ENCODE data around the gene RRP1.

Gene RRP1

DNA sequence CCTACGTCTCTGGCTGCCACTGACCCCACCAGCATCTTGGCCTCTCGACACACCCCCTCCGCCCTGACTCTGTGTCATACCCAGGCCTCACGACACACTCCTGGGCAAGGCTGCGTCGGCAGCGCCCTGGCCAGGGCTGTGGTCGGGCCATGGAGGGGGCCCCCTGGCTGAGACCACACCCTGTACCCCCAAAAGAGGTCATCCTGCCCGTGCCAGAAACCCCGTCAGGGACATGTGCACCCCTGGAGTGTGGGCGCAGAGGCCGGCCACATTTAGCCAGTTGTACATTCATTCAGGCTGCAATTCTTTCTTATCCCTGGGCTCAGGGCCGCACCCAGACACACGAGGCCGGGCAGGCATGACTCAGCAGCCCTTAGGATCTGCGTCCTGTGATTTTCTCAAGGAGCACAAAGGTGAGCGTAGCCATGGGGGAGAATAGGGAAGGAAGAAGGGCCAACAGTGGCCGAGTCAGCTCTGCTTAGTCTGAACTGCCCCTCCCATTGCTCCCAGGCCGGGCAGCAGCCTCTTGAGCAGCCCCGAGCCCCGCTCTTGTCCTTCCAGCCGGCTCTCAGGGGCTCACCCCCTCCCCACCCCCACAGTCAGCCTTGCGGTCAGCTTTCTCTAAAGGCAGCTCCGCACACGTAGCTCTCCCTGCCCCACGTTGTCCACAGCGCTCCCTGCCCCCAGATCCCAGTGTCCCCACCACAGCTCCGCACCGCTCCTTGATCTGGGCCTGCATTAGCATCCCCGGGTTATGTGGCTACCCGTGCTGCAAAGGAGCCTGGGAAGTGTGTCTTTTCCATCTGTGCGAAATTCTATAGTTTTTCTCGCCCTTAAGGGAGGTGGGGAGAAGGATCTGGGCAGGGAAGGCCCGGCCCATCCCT lies 21.2 kb upstream of the RRP1 start:
- no peaks in the 10 kb centered on the region for H3K27me3 ChIP-seq (ENCODE audit: insufficient read depth, poor library complexity, severe bottlenecking)
- no peak for DNase-seq (ENCODE audit: low spot score)
- H3K27ac ChIP-seq (ENCODE audit: poor library complexity, severe bottlenecking): peak overlapping the region; percentile 82
- no peaks in the 10 kb centered on the region for H3K9me3 ChIP-seq (ENCODE audit: severe bottlenecking)
- no peak overlapping the region for H3K4me3 ChIP-seq (ENCODE audit: severe bottlenecking)
- ATAC-seq (ENCODE audit: low read depth): peak; percentile 76
- H3K36me3 ChIP-seq (ENCODE audit: low read depth): peaks cover 3% of the 10 kb centered on the region
- H3K4me1 ChIP-seq (ENCODE audit: insufficient read depth, poor library complexity, severe bottlenecking): peaks cover 28% of the 10 kb centered on the region
- TF ChIP-seq, protein P1, sequence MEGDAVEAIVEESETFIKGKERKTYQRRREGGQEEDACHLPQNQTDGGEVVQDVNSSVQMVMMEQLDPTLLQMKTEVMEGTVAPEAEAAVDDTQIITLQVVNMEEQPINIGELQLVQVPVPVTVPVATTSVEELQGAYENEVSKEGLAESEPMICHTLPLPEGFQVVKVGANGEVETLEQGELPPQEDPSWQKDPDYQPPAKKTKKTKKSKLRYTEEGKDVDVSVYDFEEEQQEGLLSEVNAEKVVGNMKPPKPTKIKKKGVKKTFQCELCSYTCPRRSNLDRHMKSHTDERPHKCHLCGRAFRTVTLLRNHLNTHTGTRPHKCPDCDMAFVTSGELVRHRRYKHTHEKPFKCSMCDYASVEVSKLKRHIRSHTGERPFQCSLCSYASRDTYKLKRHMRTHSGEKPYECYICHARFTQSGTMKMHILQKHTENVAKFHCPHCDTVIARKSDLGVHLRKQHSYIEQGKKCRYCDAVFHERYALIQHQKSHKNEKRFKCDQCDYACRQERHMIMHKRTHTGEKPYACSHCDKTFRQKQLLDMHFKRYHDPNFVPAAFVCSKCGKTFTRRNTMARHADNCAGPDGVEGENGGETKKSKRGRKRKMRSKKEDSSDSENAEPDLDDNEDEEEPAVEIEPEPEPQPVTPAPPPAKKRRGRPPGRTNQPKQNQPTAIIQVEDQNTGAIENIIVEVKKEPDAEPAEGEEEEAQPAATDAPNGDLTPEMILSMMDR (IDR thresholded peaks at IDR 0.05; ENCODE audit: poor library complexity, severe bottlenecking): no peak

DNA sequence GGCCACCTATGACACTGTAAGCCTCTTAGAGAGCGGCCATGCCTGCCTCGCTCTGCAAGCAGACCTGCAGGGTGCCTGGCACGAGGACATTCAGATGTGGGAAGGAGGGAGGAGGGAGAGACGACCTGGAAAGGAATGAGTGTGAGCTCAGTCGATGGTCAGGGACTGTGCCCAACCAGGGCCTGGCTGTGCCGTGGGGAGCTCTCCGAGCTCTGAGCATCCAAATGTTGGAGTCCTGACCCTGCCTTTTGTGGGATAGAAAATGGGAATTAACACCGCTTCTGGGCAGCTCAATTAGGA lies 20.6 kb upstream of the RRP1 start:
- Histone ChIP-seq H3K4me1 (ENCODE audit: insufficient read depth, poor library complexity, severe bottlenecking) (peaks cover 28% of the 10 kb centered on the region), H3K27ac (ENCODE audit: poor library complexity, severe bottlenecking) (peak overlapping the region; percentile 82), H3K4me3 (ENCODE audit: severe bottlenecking) (no peak overlapping the region), H3K27me3 (ENCODE audit: insufficient read depth, poor library complexity, severe bottlenecking) (no peaks in the 10 kb centered on the region), H3K36me3 (ENCODE audit: low read depth) (peaks cover 5% of the 10 kb centered on the region), H3K9me3 (ENCODE audit: severe bottlenecking) (no peaks in the 10 kb centered on the region)
- ATAC-seq (ENCODE audit: low read depth) (no peak), DNase-seq (ENCODE audit: low spot score) (no peak)
- TF ChIP-seq, protein P1 (IDR thresholded peaks at IDR 0.05; ENCODE audit: poor library complexity, severe bottlenecking): no peak

DNA sequence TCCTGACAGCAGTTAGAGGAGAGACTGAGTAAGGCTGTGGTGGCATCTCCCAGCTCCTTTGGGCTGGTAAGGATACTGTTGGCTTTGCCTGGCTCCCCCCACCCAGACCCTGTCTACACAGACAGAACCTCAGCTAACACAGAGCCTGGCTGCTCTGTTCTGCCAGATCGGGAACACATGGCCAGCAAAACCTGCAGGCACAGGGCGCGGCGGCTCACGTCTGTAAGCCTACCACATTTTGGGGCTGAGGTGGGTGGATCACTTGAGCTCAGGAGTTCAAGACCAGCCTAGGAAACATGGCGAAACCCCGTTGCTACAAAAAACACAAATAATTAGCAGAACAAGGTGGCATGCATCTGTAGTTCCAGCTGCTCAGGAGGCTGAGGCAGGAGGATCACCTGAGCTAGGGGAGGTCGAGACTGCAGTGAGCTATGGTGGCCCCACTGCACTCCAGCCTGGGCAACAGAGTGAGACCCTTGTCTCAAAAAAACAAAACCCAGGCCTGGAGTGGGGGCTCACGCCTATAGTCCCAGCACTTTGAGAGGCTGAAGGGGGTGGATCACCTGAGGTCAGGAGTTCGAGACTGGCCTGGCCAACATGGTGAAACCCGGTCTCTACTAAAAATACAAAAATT lies 19.9 kb upstream of the RRP1 start:
- ATAC-seq (ENCODE audit: low read depth) (no peak), DNase-seq (ENCODE audit: low spot score) (no peak)
- no peaks in the 10 kb centered on the region for H3K27me3 ChIP-seq (ENCODE audit: insufficient read depth, poor library complexity, severe bottlenecking)
- peak overlapping the region; percentile 82 for H3K27ac ChIP-seq (ENCODE audit: poor library complexity, severe bottlenecking)
- H3K9me3 ChIP-seq (ENCODE audit: severe bottlenecking): no peaks in the 10 kb centered on the region
- peaks cover 12% of the 10 kb centered on the region for H3K36me3 ChIP-seq (ENCODE audit: low read depth)
- TF ChIP-seq, protein P1 (IDR thresholded peaks at IDR 0.05; ENCODE audit: poor library complexity, severe bottlenecking): no peak
- H3K4me1 ChIP-seq (ENCODE audit: insufficient read depth, poor library complexity, severe bottlenecking): peaks cover 24% of the 10 kb centered on the region
- no peak overlapping the region for H3K4me3 ChIP-seq (ENCODE audit: severe bottlenecking)

DNA sequence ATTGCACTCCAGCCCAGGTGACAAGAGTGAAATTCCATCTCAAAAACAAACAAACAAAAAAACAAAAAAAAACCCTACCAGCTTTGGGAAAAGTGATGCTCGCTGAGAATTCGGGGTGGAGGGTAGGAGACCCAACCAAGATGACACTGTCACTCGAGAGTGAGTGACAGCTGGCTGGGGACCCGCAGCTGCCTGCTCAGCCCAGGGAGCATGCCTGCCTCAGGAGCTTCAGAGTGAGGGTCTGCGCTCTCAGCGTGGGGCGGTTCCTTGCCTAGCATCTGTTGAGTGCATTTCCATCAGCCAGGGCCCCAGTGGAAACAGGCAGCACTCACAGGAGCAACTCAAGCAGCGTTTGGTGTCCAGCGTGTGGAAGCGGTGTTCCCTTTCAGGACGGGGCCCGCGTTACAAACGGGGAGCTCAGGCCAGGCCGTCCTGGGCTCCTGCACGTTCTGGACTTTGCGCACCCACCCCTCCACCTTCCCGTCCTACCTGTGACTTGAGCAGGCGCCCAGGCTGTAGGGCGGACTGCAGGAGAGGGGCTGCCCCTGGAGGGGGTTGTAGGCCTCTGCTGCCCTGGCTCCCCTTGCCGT lies 19.2 kb upstream of the RRP1 start:
- peaks cover 19% of the 10 kb centered on the region for H3K36me3 ChIP-seq (ENCODE audit: low read depth)
- no peak overlapping the region for H3K4me3 ChIP-seq (ENCODE audit: severe bottlenecking)
- no peak for DNase-seq (ENCODE audit: low spot score)
- no peaks in the 10 kb centered on the region for H3K9me3 ChIP-seq (ENCODE audit: severe bottlenecking)
- H3K27me3 ChIP-seq (ENCODE audit: insufficient read depth, poor library complexity, severe bottlenecking): no peaks in the 10 kb centered on the region
- H3K27ac ChIP-seq (ENCODE audit: poor library complexity, severe bottlenecking): no peak overlapping the region
- TF ChIP-seq, protein P1 (IDR thresholded peaks at IDR 0.05; ENCODE audit: poor library complexity, severe bottlenecking): no peak
- peaks cover 18% of the 10 kb centered on the region for H3K4me1 ChIP-seq (ENCODE audit: insufficient read depth, poor library complexity, severe bottlenecking)
- ATAC-seq (ENCODE audit: low read depth): no peak
